AG04449 (cell line): Measurements from ENCODE around the gene RCN1.

Experiments
- CTCF ChIA-PET: fragments of 350-600 bp; formaldehyde crosslinking; extraction: SDS; loops from one replicate; lab custom pipeline; 2021; ENCODE audit warnings: antibody characterized with exemption; lab: Yijun Ruan, JAX
- POLR2A ChIA-PET: fragments of 400-600, 350-600 bp; formaldehyde crosslinking; extraction: SDS; loops from one replicate; lab custom pipeline; 2020; ENCODE audit warnings: antibody characterized with exemption, inconsistent platforms; lab: Yijun Ruan, JAX
- DNase-seq: peaks from one replicate; pipeline ENCODE4 v3.0.0-alpha.2; 2010; ENCODE audit warnings: low read depth, low spot score
- H3K4me3 ChIP-seq: 2 replicates; pipeline ENCODE4 v1.5.1; 2011; ENCODE audit warnings: low read depth, mild to moderate bottlenecking, control low read depth, low read length
- TF ChIP-seq, protein P1 (sequence below): IDR thresholded peaks from one replicate; pipeline ENCODE4 v1.5.1; 2011; ENCODE audit warnings: mild to moderate bottlenecking, moderate library complexity, low read length, control low read depth, inconsistent platforms; ENCODE audit not compliant: insufficient read depth; ENCODE audit errors: missing control alignments

The RCN1 gene

DNA sequence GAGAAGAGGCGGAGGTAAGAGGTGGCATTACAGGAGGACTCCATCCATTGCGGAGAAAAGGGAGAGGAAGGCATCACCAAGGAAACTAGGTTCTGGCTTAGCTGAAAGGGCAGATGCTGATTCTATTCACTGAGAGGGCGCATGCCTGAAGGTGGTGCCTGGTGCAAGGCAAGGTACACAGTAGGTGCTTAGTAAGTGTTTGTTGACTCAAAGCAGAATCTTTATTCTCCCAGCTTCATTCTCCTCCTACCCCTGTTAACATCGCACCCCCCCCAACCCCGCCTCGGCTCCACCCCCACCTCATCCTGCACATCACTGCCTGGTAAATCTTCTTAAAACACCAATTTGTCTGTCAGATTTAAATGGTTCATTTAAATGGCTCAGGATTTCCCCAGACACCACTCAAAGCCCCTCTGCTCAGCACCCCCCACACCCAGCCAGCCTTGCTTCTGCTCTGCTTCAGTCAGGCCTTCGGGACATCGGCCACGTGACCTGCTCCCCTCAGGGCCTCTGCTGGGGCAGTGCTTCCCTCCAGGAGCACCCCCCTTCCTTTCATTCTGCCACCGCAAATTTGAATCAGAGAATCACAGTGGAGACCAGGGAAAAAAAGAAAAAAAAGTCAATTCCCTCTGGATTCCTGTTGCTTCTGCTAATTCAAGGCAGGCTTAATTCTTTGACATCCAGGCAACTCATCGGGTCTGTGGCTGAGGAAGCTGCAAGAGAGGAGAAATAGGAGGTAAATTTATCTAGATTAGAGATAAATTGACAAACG, 17.8 kb upstream of the RCN1 start:
- H3K4me3 ChIP-seq = no peak overlapping the region
- TF ChIP-seq, protein P1, sequence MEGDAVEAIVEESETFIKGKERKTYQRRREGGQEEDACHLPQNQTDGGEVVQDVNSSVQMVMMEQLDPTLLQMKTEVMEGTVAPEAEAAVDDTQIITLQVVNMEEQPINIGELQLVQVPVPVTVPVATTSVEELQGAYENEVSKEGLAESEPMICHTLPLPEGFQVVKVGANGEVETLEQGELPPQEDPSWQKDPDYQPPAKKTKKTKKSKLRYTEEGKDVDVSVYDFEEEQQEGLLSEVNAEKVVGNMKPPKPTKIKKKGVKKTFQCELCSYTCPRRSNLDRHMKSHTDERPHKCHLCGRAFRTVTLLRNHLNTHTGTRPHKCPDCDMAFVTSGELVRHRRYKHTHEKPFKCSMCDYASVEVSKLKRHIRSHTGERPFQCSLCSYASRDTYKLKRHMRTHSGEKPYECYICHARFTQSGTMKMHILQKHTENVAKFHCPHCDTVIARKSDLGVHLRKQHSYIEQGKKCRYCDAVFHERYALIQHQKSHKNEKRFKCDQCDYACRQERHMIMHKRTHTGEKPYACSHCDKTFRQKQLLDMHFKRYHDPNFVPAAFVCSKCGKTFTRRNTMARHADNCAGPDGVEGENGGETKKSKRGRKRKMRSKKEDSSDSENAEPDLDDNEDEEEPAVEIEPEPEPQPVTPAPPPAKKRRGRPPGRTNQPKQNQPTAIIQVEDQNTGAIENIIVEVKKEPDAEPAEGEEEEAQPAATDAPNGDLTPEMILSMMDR = no peak
- POLR2A ChIA-PET = no interaction called here
- no peak for DNase-seq
- CTCF ChIA-PET = interaction anchor here (0.9 to 14.8 kb wide), 9 partner anchors 9 to 115 kb away, joined by 3 to 186 read pairs (median 5); no protein-coding TSS in a partner anchor

DNA sequence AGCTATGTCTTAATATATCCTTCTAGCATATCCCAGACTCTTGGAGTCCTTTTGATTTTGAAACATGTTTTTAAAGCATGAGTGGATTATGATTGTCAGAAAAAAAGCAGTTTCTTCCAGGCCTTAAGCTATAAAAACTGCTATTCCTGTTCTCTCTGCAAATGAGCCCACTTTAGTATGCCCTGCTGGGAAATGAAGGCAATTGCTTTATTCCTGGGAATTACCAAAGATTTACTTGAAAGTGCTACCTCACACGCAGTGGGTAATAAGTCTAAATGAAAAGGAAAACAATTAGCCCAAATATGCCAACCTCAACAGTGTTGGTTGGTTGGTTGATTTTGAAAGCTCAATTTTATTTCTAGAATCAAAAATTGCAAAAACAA, 17.2 kb upstream of the RCN1 start:
- no peak for DNase-seq
- H3K4me3 ChIP-seq = no peak overlapping the region
- TF ChIP-seq, protein P1 = no peak
- ChIA-PET POLR2A (no interaction called here), CTCF (interaction anchor here (0.9 to 14.8 kb wide), 6 partner anchors 8 to 116 kb away, joined by 3 to 186 read pairs (median 10); no protein-coding TSS in a partner anchor)

DNA sequence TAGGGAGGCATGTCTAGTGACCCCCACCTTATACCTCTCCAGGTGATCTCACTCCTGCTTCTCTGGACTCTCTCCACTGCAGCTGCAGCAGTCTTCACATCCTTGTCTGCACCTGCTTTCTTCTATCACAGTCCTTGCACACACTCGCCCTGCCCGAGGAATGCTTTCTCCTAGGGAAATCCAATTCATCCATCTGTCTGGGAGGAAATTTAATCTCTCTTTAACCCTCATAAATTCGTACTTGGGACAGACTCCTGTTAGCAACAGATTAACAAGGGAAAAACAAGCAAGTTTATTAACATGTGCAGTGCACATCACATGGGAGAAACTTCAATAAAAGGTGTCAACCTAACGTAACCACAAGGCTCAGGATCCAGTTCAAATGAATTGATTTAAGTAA, 11.3 kb upstream of the RCN1 start:
- DNase-seq = no peak
- no peak overlapping the region for H3K4me3 ChIP-seq
- TF ChIP-seq, protein P1 = no peak
- POLR2A ChIA-PET = no interaction called here
- CTCF ChIA-PET = no interaction called here

DNA sequence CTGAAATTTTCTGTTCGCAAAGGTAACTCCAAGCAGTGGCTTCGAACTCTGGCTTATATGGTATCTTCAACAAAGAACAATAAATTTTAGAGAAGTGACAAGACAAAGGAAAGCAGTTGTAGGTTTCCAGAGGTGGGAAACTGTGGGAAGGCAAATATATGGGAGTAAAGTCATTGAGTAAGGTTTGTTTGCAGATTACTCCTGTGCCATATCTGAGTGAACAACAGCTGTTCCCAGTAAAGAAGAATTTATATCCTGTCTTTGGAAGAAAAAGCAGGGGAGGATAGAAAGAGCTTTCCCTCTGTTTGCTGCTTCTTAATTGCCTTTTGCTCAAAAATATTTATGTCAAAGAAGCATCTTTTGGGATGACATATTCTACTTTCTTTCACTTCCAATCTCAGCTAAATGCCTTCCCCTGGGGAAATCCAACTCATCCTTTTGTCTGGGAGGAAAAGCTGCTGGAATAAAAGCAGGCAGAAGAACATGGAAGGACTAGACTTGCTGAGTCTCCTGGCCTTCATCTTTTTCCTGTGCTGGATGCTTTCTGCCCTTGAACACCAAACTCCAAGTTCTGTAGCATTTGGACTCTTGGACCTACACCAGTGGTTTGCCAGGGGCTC, 10.4 kb upstream of the RCN1 start:
- ChIA-PET CTCF (interaction anchor here (1.3 to 3.0 kb wide), 2 partner anchors 8 to 27 kb away, joined by 3 to 27 read pairs; no protein-coding TSS in a partner anchor), POLR2A (interaction anchor here (2.0 kb wide), 1 partner anchor 11 kb away, joined by 6 read pairs; the partner anchor contains the start of gene RCN1)
- TF ChIP-seq, protein P1 = no peak
- H3K4me3 ChIP-seq = no peak overlapping the region
- no peak for DNase-seq

DNA sequence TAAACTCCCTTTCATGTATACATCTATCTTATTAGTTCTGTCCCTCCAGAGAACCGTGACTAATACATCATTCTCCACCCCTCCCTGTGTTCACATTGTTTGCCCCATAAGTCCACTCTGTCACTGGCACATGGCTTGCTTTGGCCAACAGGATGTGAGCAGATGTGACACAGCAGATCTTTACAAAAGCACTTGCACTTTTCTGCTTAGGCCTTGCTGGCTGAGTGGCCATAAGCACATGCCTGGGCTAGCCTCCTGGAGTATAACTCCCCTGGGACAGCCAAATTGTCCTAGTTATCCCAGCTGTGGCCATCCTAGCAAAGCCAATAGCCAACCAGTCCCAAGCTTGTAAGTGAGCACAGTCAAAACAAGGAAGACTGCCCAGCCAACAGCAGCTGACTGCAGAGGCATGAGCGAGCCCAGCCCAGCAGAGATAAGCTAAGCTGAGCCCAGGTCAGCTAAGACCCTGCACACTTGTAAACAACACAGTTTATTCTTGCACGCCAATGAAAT, 9.7 kb upstream of the RCN1 start:
- POLR2A ChIA-PET = interaction anchor here (2.0 kb wide), 1 partner anchor 10 kb away, joined by 6 read pairs; the partner anchor contains the start of gene RCN1
- DNase-seq = no peak
- no peak overlapping the region for H3K4me3 ChIP-seq
- TF ChIP-seq, protein P1 = no peak
- CTCF ChIA-PET = interaction anchor here (0.9 to 3.0 kb wide), 3 partner anchors 9 to 28 kb away, joined by 3 to 27 read pairs (median 3); no protein-coding TSS in a partner anchor
